Cardiac septum (tissue), 1 donor: ENCODE measurements around the gene PEMT. TPM values are rescaled to one million over a fixed set of nuclear protein-coding genes. Genes with fewer than 3 reads are reported as not detected.

Experiments
- DNase-seq: peaks from one replicate; pipeline ENCODE4 v3.0.0-alpha.2; 2020; ENCODE audit warnings: low spot score
- intact Hi-C: fragments of 100-400 bp; cut with DNase I; formaldehyde crosslinking; loops from one replicate; pipeline ENCODE4 v1.14.0; 2022
- total RNA-seq: library from RNA; stranded (reverse); fragmentation: NEBNext Ultra II Directional; extraction: Animal tissue kit (Norgen Biotek cat#: 25700); gene quantifications from one replicate; pipeline ENCODE4 v1.2.1, GENCODE V29; 2021
- donor health status: DM: no; HTN: no; CAD: no.

Gene PEMT
- total RNA-seq, 1 donor from 2014 or later = 16.8 TPM

DNA sequence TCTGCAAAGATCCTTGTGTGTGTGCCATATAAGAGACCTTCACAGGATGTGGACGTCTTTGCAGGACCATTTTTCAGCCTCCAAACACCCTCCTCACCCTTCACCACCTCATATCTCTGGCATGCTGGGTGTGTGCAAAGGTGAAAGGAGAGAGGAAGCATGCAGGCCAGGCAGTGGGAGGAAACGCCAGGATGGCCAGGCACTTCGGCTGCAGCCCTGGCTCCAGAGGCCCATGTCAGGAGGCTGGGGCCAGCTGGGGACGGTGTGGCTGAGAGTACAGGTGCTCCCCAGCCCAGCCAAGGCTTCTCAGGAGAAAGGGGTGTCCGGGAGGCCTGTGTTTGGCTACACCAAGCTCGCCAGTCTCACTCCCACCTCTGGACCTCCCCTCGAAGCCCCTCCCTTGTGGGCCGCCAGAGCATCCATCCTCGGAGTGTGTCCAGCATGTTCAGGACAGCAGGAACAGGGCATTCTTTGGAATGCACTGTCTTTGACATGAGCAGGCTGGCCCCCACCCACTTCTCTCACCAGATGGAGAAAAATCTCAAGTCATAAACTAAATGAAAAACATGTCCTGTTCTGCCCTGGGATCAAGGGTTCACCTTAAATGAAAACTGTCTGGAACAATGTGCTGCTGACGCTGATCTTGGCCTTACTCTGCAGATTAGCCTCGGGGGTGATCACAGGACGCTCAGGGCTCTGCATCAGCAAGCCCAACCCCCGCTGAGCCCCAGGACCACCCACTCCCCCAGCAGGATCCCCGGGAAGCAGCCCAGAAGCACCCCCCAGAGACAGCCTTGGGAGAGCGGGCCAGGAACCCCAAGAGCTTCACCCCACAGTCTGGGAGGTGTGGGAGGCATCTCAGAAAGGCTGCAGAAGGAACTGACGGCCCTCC is 15.9 kb downstream of the PEMT start:
- intact Hi-C loops = no loop called here
- DNase-seq = no peak

- DNase-seq = no peak
- intact Hi-C loops = no loop called here
Observed at GRCh38 chr17:17573912-17574311, 17.6 kb downstream of the PEMT start.

GRCh38 chr17:17572010-17572785 is 19.3 kb downstream of the PEMT start:
- intact Hi-C loops = no loop called here
- no peak for DNase-seq

DNA sequence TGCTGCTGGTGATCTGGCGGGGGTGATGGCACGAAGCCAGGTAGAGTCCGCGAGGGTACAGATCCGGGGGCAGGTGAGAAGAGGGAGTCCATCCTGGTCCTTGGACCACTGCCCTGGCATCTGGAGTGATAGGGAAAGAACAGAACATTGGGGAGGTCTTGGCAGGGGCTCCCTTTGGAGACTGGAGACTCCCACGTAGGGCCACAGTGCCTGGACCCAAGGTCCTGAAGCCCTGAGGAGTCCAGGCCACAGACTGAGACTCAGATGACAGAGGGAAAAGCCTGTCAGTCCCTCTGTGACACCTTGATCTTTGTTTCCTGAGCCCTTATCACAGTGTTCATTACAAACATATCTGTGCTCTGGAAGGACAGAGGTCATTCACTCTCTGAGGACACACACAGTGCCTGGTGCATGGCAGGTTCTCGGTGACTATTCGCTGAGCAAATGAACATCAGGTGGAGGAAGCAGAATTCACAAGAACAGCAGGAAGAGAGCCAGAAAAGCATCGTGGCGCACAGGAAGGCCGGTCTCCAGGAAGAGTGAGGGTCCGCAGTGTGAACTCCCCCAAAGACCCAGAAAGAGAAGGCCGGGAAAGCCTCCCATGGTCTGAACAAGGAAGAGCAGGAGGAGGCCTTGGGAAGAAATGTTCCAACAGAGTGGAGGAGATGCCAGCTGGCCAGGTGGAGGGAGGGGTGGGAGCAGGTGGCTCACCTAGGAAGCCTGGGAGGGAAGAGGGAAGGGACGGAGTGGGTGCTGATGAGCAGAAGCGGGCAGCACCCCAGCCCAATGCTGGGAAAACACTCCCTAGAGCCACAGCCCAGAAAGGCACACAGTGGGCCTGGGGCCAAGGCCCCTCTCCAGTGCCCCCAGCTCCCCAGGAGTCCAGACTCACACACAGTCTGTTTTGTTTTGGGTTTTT is 20.5 kb downstream of the PEMT start:
- intact Hi-C loops = loop anchor here (1.0 kb wide), 1 partner anchor 216 kb away; no protein-coding TSS in a partner anchor
- DNase-seq = no peak

GRCh38 chr17:17570140-17570797 is 21.2 kb downstream of the PEMT start:
- no peak for DNase-seq
- intact Hi-C loops = loop anchor here (1.0 kb wide), 1 partner anchor 215 kb away; no protein-coding TSS in a partner anchor

DNA sequence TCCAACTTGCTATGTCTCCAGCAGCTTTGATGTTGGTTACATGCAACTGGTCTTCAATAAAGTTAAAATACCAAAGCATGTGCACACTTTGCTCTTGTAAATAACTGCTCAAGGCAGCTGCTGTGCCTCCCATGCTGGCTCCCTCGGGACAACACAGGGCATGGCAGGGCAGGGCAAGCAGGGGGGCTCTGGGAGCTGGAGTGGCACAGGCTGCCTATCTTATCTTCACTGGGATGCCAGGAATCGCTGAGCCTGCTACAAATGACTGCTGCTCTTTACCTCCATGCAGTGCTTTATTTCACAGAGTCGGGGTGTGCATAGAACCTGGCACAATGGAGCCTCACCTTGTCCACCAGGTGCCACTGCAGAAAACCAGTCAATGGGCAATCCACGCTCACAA is 21.8 kb downstream of the PEMT start:
- intact Hi-C loops = loop anchor here (1.0 to 5.0 kb wide), 3 partner anchors 73 to 214 kb away; partner anchors contain the start of genes MED9 and RASD1
- no peak for DNase-seq

- DNase-seq = peak; percentile 89
- intact Hi-C loops = loop anchor here (1.0 to 5.0 kb wide), 2 partner anchors 72 to 91 kb away; partner anchors contain the start of genes MED9 and RASD1
Observed at GRCh38 chr17:17568772-17569195, 22.7 kb downstream of the PEMT start.

GRCh38 chr17:17567631-17568030 is 23.9 kb downstream of the PEMT start:
- intact Hi-C loops = loop anchor here (1.0 to 5.0 kb wide), 4 partner anchors 16 to 90 kb away; partner anchors contain the start of gene MED9
- peak; percentile 87 for DNase-seq

GRCh38 chr17:17566896-17567513 is 24.5 kb downstream of the PEMT start:
- intact Hi-C loops = loop anchor here (1.0 to 5.0 kb wide), 4 partner anchors 16 to 90 kb away; partner anchors contain the start of gene MED9
- DNase-seq = no peak

DNA sequence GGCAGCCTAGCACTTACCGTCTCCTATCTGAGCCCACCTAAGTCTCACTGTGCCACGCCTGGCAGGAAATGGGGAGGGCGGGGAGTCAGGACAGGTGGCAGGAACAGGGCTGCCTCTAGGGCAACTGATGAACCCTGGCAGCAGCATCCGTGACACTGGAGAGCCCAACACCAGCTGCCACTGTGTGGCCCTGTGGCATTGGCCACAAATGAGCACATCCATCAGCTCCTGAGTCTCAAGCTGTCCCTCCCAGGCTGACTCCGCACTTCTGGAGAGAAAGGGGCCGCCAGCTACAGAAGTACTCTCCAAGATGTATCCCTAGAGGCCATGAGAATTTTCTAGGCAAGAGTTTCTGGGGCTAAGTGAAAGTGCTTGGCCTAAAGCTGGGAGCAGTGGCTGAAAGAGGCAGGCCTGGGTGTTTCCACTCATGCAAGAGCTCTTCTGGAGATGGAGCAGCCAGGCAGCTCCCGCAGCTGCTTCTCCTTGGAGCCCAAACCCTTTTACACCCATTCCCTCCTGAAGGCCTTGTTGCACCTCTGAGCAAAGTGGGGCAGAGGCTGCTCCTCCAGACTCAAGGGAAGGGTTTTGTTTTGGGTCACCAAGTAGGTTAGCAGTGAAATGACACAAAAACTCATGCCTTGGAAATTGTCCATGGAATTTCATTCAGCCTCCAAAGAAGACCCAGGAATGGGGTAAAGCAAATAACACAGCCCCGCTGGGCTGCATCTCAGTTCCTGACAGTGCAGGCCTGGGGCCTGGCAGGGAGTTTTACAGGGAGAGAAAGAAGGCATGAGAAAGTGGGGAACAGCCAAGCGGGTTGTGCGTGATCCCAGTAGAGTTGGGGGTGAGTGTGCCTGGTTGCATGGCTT is 25.8 kb downstream of the PEMT start:
- DNase-seq = no peak
- intact Hi-C loops = loop anchor here (2.0 to 5.0 kb wide), 2 partner anchors 39 to 88 kb away; partner anchors contain the start of gene MED9

- DNase-seq = no peak
- intact Hi-C loops = loop anchor here (5.0 kb wide), 1 partner anchor 88 kb away; the partner anchor contains the start of gene MED9
Observed at GRCh38 chr17:17564896-17565295, 26.6 kb downstream of the PEMT start.

DNA sequence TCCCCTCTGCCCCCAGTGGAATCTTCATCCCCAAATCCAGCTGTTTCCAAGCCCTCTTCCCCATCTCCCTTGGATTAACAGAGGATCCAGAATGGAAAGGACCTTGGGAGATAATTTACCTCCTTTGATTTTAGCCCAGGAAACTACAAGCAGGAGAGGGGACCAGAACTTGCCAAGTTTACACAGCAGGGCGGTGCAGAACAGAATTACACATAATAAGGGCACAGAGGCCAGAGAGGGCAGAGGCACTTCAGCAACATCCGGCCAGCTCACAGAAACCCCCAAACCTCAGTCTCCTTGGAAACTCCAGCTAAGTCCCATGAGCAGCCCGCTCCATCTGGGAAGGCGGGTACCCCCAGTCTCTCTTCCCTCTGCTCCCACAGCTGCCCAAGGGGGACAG is 27.2 kb downstream of the PEMT start:
- DNase-seq = no peak
- intact Hi-C loops = no loop called here

DNA sequence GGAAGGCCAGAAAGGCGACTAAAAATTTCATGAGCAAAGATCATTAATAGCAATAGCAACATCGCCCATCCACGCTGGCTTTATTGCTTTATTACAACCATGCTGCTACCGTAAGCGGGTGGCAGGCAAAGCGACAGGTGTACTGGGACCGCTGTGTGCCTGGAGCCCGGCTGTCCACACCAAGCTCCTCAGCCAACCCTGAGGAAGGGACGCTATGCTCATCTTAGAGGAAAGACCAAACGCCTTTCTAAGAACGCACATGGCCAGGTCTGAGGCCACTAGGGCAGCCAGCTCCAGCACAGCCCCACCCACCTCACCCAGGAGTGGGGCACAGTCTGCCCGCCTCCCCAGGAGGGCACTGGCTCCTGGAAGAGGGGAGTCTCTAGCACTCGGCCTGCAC is 28.0 kb downstream of the PEMT start:
- intact Hi-C loops = no loop called here
- no peak for DNase-seq

GRCh38 chr17:17562146-17562511 is 29.4 kb downstream of the PEMT start:
- no peak for DNase-seq
- intact Hi-C loops = no loop called here

- no peak for DNase-seq
- intact Hi-C loops = no loop called here
Observed at GRCh38 chr17:17561408-17562145, 29.9 kb downstream of the PEMT start.

- intact Hi-C loops = no loop called here
- no peak for DNase-seq
Observed at GRCh38 chr17:17560975-17561374, 30.5 kb downstream of the PEMT start.

DNA sequence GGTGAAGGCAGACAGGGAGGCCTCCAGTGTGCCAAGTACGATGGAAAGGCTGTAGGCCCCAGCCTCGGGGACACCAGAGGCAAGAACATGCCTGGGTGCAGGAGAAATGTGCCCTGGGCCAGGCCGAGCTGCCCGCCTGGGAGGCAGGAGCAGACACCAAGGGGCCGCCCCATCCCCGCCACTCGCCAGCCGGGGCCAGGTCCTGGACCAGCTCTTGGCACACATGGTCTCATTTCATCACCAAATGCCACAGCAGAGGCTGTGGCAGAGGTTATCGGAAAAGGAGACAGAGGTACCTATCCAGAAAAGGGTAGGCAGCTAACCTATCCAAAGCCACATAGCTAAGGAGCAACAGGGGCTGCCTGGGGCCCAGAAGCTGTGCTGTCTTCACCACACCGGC is 31.3 kb downstream of the PEMT start:
- no peak for DNase-seq
- intact Hi-C loops = no loop called here
